SU-DHL-6 (cell line): ENCODE measurements around the gene TMEM14B.
"Not testable (repeated sequence)": the region's sequence is repeated elsewhere in the genome, so short reads cannot be mapped to it uniquely, and the experiment has no call there.

Experiments
- H2AFZ ChIP-seq: fragments of 200-600 bp; sonication (generic); 2 replicates; pipeline ENCODE4 v1.6.1; 2014; ENCODE audit warnings: low read depth, mild to moderate bottlenecking, moderate library complexity, mixed read lengths, antibody characterized with exemption, low read length; ENCODE audit not compliant: severe bottlenecking
- H3F3A ChIP-seq: fragments of 200-600 bp; shearing (Covaris generic); 2 replicates; pipeline ENCODE4 v1.6.0; 2016; ENCODE audit warnings: antibody characterized with exemption, mild to moderate bottlenecking; ENCODE audit not compliant: insufficient read depth
- H3K27ac ChIP-seq: fragments of 200-600 bp; sonication (generic); 2 replicates; pipeline ENCODE4 v1.5.1; 2016; ENCODE audit warnings: low read depth, mild to moderate bottlenecking, low read length, moderate library complexity, mixed read lengths
- H3K27me3 ChIP-seq: fragments of 200-600 bp; sonication (generic), shearing (Covaris generic); 2 replicates; pipeline ENCODE4 v1.6.0; 2014; ENCODE audit warnings: mild to moderate bottlenecking, low read length
- H3K36me3 ChIP-seq: fragments of 200-600 bp; sonication (generic); 2 replicates; pipeline ENCODE4 v1.6.1; 2014; ENCODE audit warnings: mild to moderate bottlenecking, low read length, mixed read lengths
- H3K4me2 ChIP-seq: fragments of 300-600, 200-600 bp; shearing (Covaris generic), sonication (generic); 2 replicates; pipeline ENCODE4 v1.6.0; 2014; ENCODE audit warnings: low read length, low read depth, mild to moderate bottlenecking; ENCODE audit not compliant: poor library complexity, severe bottlenecking
- H3K4me3 ChIP-seq: fragments of 200-600 bp; sonication (generic); 2 replicates; pipeline ENCODE4 v1.5.1; 2014; ENCODE audit warnings: antibody characterized with exemption, low read length, mild to moderate bottlenecking, mixed read lengths; ENCODE audit not compliant: insufficient read depth, poor library complexity, severe bottlenecking
- H3K79me2 ChIP-seq: fragments of 200-600 bp; sonication (generic); 2 replicates; pipeline ENCODE4 v1.6.1; 2014; ENCODE audit warnings: mild to moderate bottlenecking, low read length, moderate library complexity; ENCODE audit not compliant: insufficient read depth
- H3K9ac ChIP-seq: fragments of 200-600 bp; sonication (generic); 2 replicates; pipeline ENCODE4 v1.7.0; 2014; ENCODE audit warnings: mild to moderate bottlenecking, low read length
- H3K9me2 ChIP-seq: fragments of 200-600 bp; sonication (generic); replicated peaks from 2 replicates; pipeline ENCODE4 v1.6.1; 2014; ENCODE audit warnings: low read length; ENCODE audit not compliant: insufficient read depth
- H3K9me3 ChIP-seq: fragments of 200-600 bp; sonication (generic); 2 replicates; pipeline ENCODE4 v1.6.1; 2014; ENCODE audit warnings: low read length, mixed read lengths; ENCODE audit not compliant: insufficient read depth
- H4K20me1 ChIP-seq: fragments of 200-600 bp; sonication (generic); 2 replicates; pipeline ENCODE4 v1.6.1; 2014; ENCODE audit warnings: low read depth, mild to moderate bottlenecking, antibody characterized with exemption, low read length, moderate library complexity, mixed read lengths
- CTCF ChIP-seq: fragments of 200-600 bp; sonication (generic); IDR thresholded peaks from one replicate; pipeline ENCODE4 v1.5.1; 2017; ENCODE audit warnings: antibody characterized with exemption, mild to moderate bottlenecking, low read length, moderate library complexity; ENCODE audit not compliant: insufficient read depth, poor library complexity, severe bottlenecking
- EZH2phosphoT487 ChIP-seq: fragments of 200-600 bp; sonication (generic), shearing (Covaris generic); conservative IDR thresholded peaks from 2 replicates; pipeline ENCODE4 v1.6.1; 2018; ENCODE audit warnings: mild to moderate bottlenecking, antibody characterized with exemption, low read length, moderate library complexity, mixed read lengths

TMEM14B gene

DNA sequence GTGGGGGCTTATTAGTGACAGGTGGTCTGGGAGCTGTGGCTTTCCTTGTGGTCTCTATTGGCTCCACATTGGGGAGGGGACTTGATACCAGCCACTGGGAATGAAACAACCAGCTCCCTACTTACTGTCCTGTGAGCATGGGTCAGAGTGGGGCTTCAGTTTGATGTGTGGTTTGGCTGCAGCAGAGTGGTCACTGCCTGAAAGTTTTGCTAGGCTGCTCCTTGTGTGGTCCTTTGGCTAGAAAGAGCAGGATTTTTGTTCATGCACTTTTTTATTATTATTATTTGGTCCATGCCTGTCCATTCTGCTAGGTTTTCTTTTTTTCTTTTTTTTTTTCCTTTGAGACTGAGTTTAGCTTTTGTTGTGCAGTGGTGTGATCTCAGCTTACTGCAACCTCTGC is 7.5 kb upstream of the TMEM14B start:
- no peak overlapping the region for H3K4me2 ChIP-seq
- no peak overlapping the region for H3K9ac ChIP-seq
- no peaks in the 10 kb centered on the region for H3F3A ChIP-seq
- no peak for TF ChIP-seq EZH2phosphoT487
- TF ChIP-seq CTCF, result no peak
- H3K36me3 ChIP-seq, result no peaks in the 10 kb centered on the region
- no peak overlapping the region for H2AFZ ChIP-seq
- H3K9me3 ChIP-seq, result no peaks in the 10 kb centered on the region
- H3K27me3 ChIP-seq, result no peaks in the 10 kb centered on the region
- H3K9me2 ChIP-seq, result no peaks in the 10 kb centered on the region
- no peak overlapping the region for H3K27ac ChIP-seq
- H3K79me2 ChIP-seq, result no peaks in the 10 kb centered on the region
- H3K4me3 ChIP-seq, result no peak overlapping the region
- H4K20me1 ChIP-seq, result no peaks in the 10 kb centered on the region

- H4K20me1 ChIP-seq, H3K79me2 ChIP-seq, H3K27me3 ChIP-seq, H3K9me3 ChIP-seq, H3K9me2 ChIP-seq, H3K4me3 ChIP-seq, H3K27ac ChIP-seq, H3K4me2 ChIP-seq, H3K36me3 ChIP-seq, H2AFZ ChIP-seq, H3K9ac ChIP-seq: not testable (repeated sequence)
- peaks cover 13% of the 10 kb centered on the region for H3F3A ChIP-seq
Measured at GRCh38 chr6:10741643-10742042, 6.0 kb upstream of the TMEM14B start.

GRCh38 chr6:10742251-10742650 is 5.4 kb upstream of the TMEM14B start:
- Histone ChIP-seq H3K27ac (no peak overlapping the region), H4K20me1 (no peaks in the 10 kb centered on the region), H3F3A (peaks cover 15% of the 10 kb centered on the region), H3K9me3 (no peaks in the 10 kb centered on the region), H3K36me3 (no peaks in the 10 kb centered on the region), H3K9ac (no peak overlapping the region), H3K79me2 (0 out of 2 replicates have a peak, but pooled peaks cover 3% of the 10 kb centered on the region), H2AFZ (no peak overlapping the region), H3K9me2 (no peaks in the 10 kb centered on the region), H3K27me3 (no peaks in the 10 kb centered on the region), H3K4me2 (no peak overlapping the region), H3K4me3 (no peak overlapping the region)
- TF ChIP-seq CTCF (no peak), EZH2phosphoT487 (no peak)

- TF ChIP-seq CTCF (no peak), EZH2phosphoT487 (no peak)
- H2AFZ ChIP-seq, result no peak overlapping the region
- H3K27ac ChIP-seq, result no peak overlapping the region
- peaks cover 15% of the 10 kb centered on the region for H3F3A ChIP-seq
- no peak overlapping the region for H3K4me2 ChIP-seq
- no peaks in the 10 kb centered on the region for H3K36me3 ChIP-seq
- no peak overlapping the region for H3K9ac ChIP-seq
- no peaks in the 10 kb centered on the region for H3K27me3 ChIP-seq
- H3K9me3 ChIP-seq, result no peaks in the 10 kb centered on the region
- no peaks in the 10 kb centered on the region for H3K9me2 ChIP-seq
- peaks cover 12% of the 10 kb centered on the region for H3K79me2 ChIP-seq
- H4K20me1 ChIP-seq, result no peaks in the 10 kb centered on the region
- no peak overlapping the region for H3K4me3 ChIP-seq
Measured at GRCh38 chr6:10743515-10743914, 4.1 kb upstream of the TMEM14B start.
